Astrocyte (in vitro differentiated cells and primary cell): ENCODE results near the gene SYT2. TPM values are rescaled to one million over a fixed set of nuclear protein-coding genes. Genes with fewer than 3 reads are reported as not detected.

Source experiments
- DNase-seq: peaks from one replicate; pipeline ENCODE4 v3.0.0-alpha.2; 2010; ENCODE audit warnings: low read depth
- FAIRE-seq: peaks from 2 replicates; lab custom pipeline; 2011; peaks lifted over from hg19 to GRCh38; lab: Jason Lieb, UNC
- H2AFZ ChIP-seq: 2 replicates; pipeline ENCODE4 v1.6.0; 2012; ENCODE audit warnings: low read depth, low read length, inconsistent platforms
- H3K27ac ChIP-seq: 2 replicates; pipeline ENCODE4 v1.5.1; 2011; ENCODE audit warnings: low read depth, low read length, inconsistent platforms
- H3K27me3 ChIP-seq: 2 replicates; pipeline ENCODE4 v1.6.0; 2011; ENCODE audit warnings: low read length, inconsistent platforms; ENCODE audit not compliant: insufficient read depth
- H3K36me3 ChIP-seq: 2 replicates; pipeline ENCODE4 v1.5.1; 2011; ENCODE audit warnings: low read length, inconsistent platforms; ENCODE audit not compliant: insufficient read depth
- H3K4me1 ChIP-seq: 2 replicates; pipeline ENCODE4 v1.5.1; 2011; ENCODE audit warnings: low read length, inconsistent platforms; ENCODE audit not compliant: insufficient read depth
- H3K4me2 ChIP-seq: 2 replicates; pipeline ENCODE4 v1.6.0; 2012; ENCODE audit warnings: low read length, inconsistent platforms
- H3K4me3 ChIP-seq: 2 replicates; pipeline ENCODE4 v1.5.1; 2011; ENCODE audit warnings: low read depth, mild to moderate bottlenecking, low read length, inconsistent platforms; ENCODE audit not compliant: insufficient read depth
- H3K79me2 ChIP-seq: 2 replicates; pipeline ENCODE4 v1.6.0; 2012; ENCODE audit warnings: mild to moderate bottlenecking, low read length, inconsistent platforms; ENCODE audit not compliant: insufficient read depth
- H3K9ac ChIP-seq: 2 replicates; pipeline ENCODE4 v1.6.0; 2012; ENCODE audit warnings: mild to moderate bottlenecking, low read length, inconsistent platforms
- H3K9me3 ChIP-seq: 2 replicates; pipeline ENCODE4 v1.5.1; 2012; ENCODE audit warnings: low read depth, mild to moderate bottlenecking, low read length, inconsistent platforms; ENCODE audit not compliant: insufficient read depth
- H4K20me1 ChIP-seq: 2 replicates; pipeline ENCODE4 v1.6.0; 2012; ENCODE audit warnings: low read length, inconsistent platforms; ENCODE audit not compliant: insufficient read depth
- H3K27ac Mint-ChIP-seq: one replicate; pipeline ENCODE4 v1.8.0; 2021; ENCODE audit warnings: mild to moderate bottlenecking, mixed read lengths; ENCODE audit not compliant: unreplicated experiment
- H3K27me3 Mint-ChIP-seq: one replicate; pipeline ENCODE4 v1.8.0; 2021; ENCODE audit warnings: low read depth, mixed read lengths; ENCODE audit not compliant: unreplicated experiment
- H3K36me3 Mint-ChIP-seq: one replicate; pipeline ENCODE4 v1.8.0; 2021; ENCODE audit warnings: low read depth, mixed read lengths; ENCODE audit not compliant: unreplicated experiment
- H3K4me1 Mint-ChIP-seq: one replicate; pipeline ENCODE4 v1.8.0; 2021; ENCODE audit warnings: low read depth, mixed read lengths; ENCODE audit not compliant: unreplicated experiment
- H3K4me3 Mint-ChIP-seq: one replicate; pipeline ENCODE4 v1.8.0; 2021; ENCODE audit warnings: mild to moderate bottlenecking, moderate library complexity, mixed read lengths; ENCODE audit not compliant: unreplicated experiment
- H3K9me3 Mint-ChIP-seq: one replicate; pipeline ENCODE4 v1.8.0; 2021; ENCODE audit warnings: mild to moderate bottlenecking, mixed read lengths; ENCODE audit not compliant: unreplicated experiment
- EZH2 ChIP-seq: IDR thresholded peaks from 2 replicates; pipeline ENCODE4 v1.6.1; 2012; ENCODE audit warnings: mild to moderate bottlenecking, low read length, inconsistent platforms; ENCODE audit not compliant: insufficient read depth
- total RNA-seq: library from RNA; stranded (reverse); gene quantifications from 2 replicates; pipeline ENCODE4 v1.2.1, GENCODE V29; 2021
- TF ChIP-seq, protein P1 (sequence below): IDR thresholded peaks from 2 replicates; pipeline ENCODE4 v1.5.1; 2011; ENCODE audit warnings: low read depth, mild to moderate bottlenecking, inconsistent platforms, low read length, moderate library complexity; ENCODE audit not compliant: insufficient read depth

Gene SYT2
- total RNA-seq, 1 donor from 2014 or later: 0.27 TPM

GRCh38 chr1:202665417-202665816 is 44.8 kb downstream of the SYT2 start:
- Histone ChIP-seq H3K4me1 (no peaks in the 10 kb centered on the region), H3K36me3 (no peaks in the 10 kb centered on the region), H3K9ac (no peak overlapping the region), H3K27me3 (peaks cover 29% of the 10 kb centered on the region), H3K4me3 (no peak overlapping the region), H3K9me3 (no peaks in the 10 kb centered on the region), H3K4me2 (no peak overlapping the region), H3K79me2 (no peaks in the 10 kb centered on the region), H2AFZ (no peak overlapping the region), H3K27ac (no peak overlapping the region), H4K20me1 (no peaks in the 10 kb centered on the region)
- peaks cover 28% of the 10 kb centered on the region for H3K27me3 Mint-ChIP-seq
- no peak overlapping the region for H3K4me3 Mint-ChIP-seq
- H3K4me1 Mint-ChIP-seq: no peaks in the 10 kb centered on the region
- peaks cover 2% of the 10 kb centered on the region for H3K9me3 Mint-ChIP-seq
- DNase-seq: no peak
- H3K36me3 Mint-ChIP-seq: no peaks in the 10 kb centered on the region
- no peak overlapping the region for H3K27ac Mint-ChIP-seq
- FAIRE-seq: no peak
- TF ChIP-seq EZH2: no peak

GRCh38 chr1:202664083-202664482 is 46.2 kb downstream of the SYT2 start:
- Histone ChIP-seq H3K4me2 (no peak overlapping the region), H3K9ac (no peak overlapping the region), H3K9me3 (no peaks in the 10 kb centered on the region), H3K27ac (no peak overlapping the region), H3K27me3 (peaks cover 42% of the 10 kb centered on the region), H4K20me1 (no peaks in the 10 kb centered on the region), H3K4me3 (no peak overlapping the region), H3K36me3 (no peaks in the 10 kb centered on the region), H3K4me1 (no peaks in the 10 kb centered on the region), H2AFZ (no peak overlapping the region), H3K79me2 (no peaks in the 10 kb centered on the region)
- no peak for TF ChIP-seq EZH2
- peaks cover 39% of the 10 kb centered on the region for H3K27me3 Mint-ChIP-seq
- H3K9me3 Mint-ChIP-seq: peaks cover 2% of the 10 kb centered on the region
- H3K27ac Mint-ChIP-seq: peak overlapping the region; percentile 35
- no peaks in the 10 kb centered on the region for H3K36me3 Mint-ChIP-seq
- H3K4me3 Mint-ChIP-seq: no peak overlapping the region
- no peak for FAIRE-seq
- DNase-seq: no peak
- no peaks in the 10 kb centered on the region for H3K4me1 Mint-ChIP-seq

GRCh38 chr1:202663131-202663530 is 47.1 kb downstream of the SYT2 start:
- Mint-ChIP-seq H3K4me1 (no peaks in the 10 kb centered on the region), H3K9me3 (peaks cover 2% of the 10 kb centered on the region), H3K27ac (no peak overlapping the region), H3K36me3 (no peaks in the 10 kb centered on the region), H3K27me3 (peaks cover 47% of the 10 kb centered on the region), H3K4me3 (no peak overlapping the region)
- H4K20me1 ChIP-seq: no peaks in the 10 kb centered on the region
- no peak overlapping the region for H3K9ac ChIP-seq
- FAIRE-seq (no peak), DNase-seq (no peak)
- H3K79me2 ChIP-seq: no peaks in the 10 kb centered on the region
- no peaks in the 10 kb centered on the region for H3K9me3 ChIP-seq
- H3K27ac ChIP-seq: no peak overlapping the region
- H2AFZ ChIP-seq: no peak overlapping the region
- no peaks in the 10 kb centered on the region for H3K36me3 ChIP-seq
- H3K4me1 ChIP-seq: no peaks in the 10 kb centered on the region
- TF ChIP-seq EZH2: no peak
- TF ChIP-seq, protein P1, sequence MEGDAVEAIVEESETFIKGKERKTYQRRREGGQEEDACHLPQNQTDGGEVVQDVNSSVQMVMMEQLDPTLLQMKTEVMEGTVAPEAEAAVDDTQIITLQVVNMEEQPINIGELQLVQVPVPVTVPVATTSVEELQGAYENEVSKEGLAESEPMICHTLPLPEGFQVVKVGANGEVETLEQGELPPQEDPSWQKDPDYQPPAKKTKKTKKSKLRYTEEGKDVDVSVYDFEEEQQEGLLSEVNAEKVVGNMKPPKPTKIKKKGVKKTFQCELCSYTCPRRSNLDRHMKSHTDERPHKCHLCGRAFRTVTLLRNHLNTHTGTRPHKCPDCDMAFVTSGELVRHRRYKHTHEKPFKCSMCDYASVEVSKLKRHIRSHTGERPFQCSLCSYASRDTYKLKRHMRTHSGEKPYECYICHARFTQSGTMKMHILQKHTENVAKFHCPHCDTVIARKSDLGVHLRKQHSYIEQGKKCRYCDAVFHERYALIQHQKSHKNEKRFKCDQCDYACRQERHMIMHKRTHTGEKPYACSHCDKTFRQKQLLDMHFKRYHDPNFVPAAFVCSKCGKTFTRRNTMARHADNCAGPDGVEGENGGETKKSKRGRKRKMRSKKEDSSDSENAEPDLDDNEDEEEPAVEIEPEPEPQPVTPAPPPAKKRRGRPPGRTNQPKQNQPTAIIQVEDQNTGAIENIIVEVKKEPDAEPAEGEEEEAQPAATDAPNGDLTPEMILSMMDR: no peak
- peaks cover 44% of the 10 kb centered on the region for H3K27me3 ChIP-seq
- H3K4me3 ChIP-seq: no peak overlapping the region
- H3K4me2 ChIP-seq: no peak overlapping the region

DNA sequence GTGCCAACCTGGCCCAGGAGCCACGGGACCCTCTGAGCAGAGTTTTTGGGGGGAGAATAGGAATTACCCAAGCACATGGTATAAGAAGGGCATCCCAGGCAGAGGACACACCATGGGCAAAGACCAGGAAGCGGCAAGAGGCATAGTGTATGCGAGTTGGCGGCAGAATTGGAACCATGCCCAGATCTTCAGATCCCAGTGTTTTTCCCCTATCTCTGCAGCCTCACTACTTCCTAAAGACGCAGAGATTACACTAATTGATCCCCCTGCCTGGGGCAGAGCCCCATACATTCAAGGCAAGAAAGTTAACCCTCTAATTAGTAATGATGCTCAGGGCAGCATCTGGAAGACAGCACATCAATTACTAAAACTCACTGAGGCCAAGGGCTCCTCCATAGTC is 48.2 kb downstream of the SYT2 start:
- Histone ChIP-seq H3K4me3 (no peak overlapping the region), H3K27me3 (peaks cover 52% of the 10 kb centered on the region), H3K27ac (no peak overlapping the region), H3K4me1 (no peaks in the 10 kb centered on the region), H4K20me1 (no peaks in the 10 kb centered on the region), H3K9me3 (no peaks in the 10 kb centered on the region), H3K79me2 (no peaks in the 10 kb centered on the region), H3K4me2 (no peak overlapping the region), H2AFZ (no peak overlapping the region), H3K36me3 (no peaks in the 10 kb centered on the region), H3K9ac (no peak overlapping the region)
- DNase-seq: no peak
- Mint-ChIP-seq H3K9me3 (no peaks in the 10 kb centered on the region), H3K4me3 (no peak overlapping the region), H3K27me3 (peaks cover 54% of the 10 kb centered on the region), H3K36me3 (no peaks in the 10 kb centered on the region), H3K27ac (no peak overlapping the region), H3K4me1 (no peaks in the 10 kb centered on the region)
- TF ChIP-seq, protein P1: no peak
- TF ChIP-seq EZH2: no peak
- FAIRE-seq: no peak
